Nephron progenitor cell (in vitro differentiated cells): ENCODE measurements around the gene ENPP7.

ENCODE experiments used
- DNase-seq: peaks from one replicate; pipeline ENCODE4 v3.0.0; 2021
- H3K27ac Mint-ChIP-seq: 2 replicates; pipeline ENCODE4 v1.8.0; 2021; ENCODE audit warnings: mild to moderate bottlenecking, moderate library complexity, mixed read lengths
- H3K27me3 Mint-ChIP-seq: 2 replicates; pipeline ENCODE4 v1.8.0; 2021; ENCODE audit warnings: mild to moderate bottlenecking, low read depth, mixed read lengths; ENCODE audit not compliant: poor library complexity
- H3K36me3 Mint-ChIP-seq: 2 replicates; pipeline ENCODE4 v1.8.0; 2021; ENCODE audit warnings: low read depth, mixed read lengths
- H3K4me1 Mint-ChIP-seq: 2 replicates; pipeline ENCODE4 v1.8.0; 2021; ENCODE audit warnings: mixed read lengths
- H3K4me3 Mint-ChIP-seq: 2 replicates; pipeline ENCODE4 v1.8.0; 2021; ENCODE audit warnings: mild to moderate bottlenecking, moderate library complexity, mixed read lengths
- H3K9me3 Mint-ChIP-seq: 2 replicates; pipeline ENCODE4 v1.8.0; 2021; ENCODE audit warnings: mild to moderate bottlenecking, moderate library complexity, mixed read lengths
- CTCF ChIP-seq: fragments of 200-600 bp; sonication (generic); IDR thresholded peaks from 2 replicates; pipeline ENCODE4 v1.5.0; 2021; ENCODE audit warnings: antibody characterized with exemption

The ENPP7 gene

GRCh38 chr17:79706931-79707850, 23.6 kb upstream of the ENPP7 start:
- Mint-ChIP-seq H3K4me3 (no peak overlapping the region), H3K27me3 (peaks cover 15% of the 10 kb centered on the region)
- TF ChIP-seq CTCF = no peak

GRCh38 chr17:79707931-79708891, 22.5 kb upstream of the ENPP7 start:
- DNase-seq = peak; percentile 81
- H3K4me3 Mint-ChIP-seq = no peak overlapping the region
- peaks cover 20% of the 10 kb centered on the region for H3K27me3 Mint-ChIP-seq
- H3K36me3 Mint-ChIP-seq = no peaks in the 10 kb centered on the region
- H3K9me3 Mint-ChIP-seq = peaks cover 4% of the 10 kb centered on the region
- peaks cover 10% of the 10 kb centered on the region for H3K4me1 Mint-ChIP-seq
- no peak overlapping the region for H3K27ac Mint-ChIP-seq
- peak; percentile 82 for TF ChIP-seq CTCF

More at GRCh38 chr17:79706931-79707850, 23.6 kb upstream of the ENPP7 start:
- Mint-ChIP-seq H3K27ac (no peak overlapping the region), H3K9me3 (peaks cover 4% of the 10 kb centered on the region), H3K4me1 (peaks cover 14% of the 10 kb centered on the region), H3K36me3 (no peaks in the 10 kb centered on the region)
- DNase-seq = no peak

GRCh38 chr17:79711715-79712305, 18.9 kb upstream of the ENPP7 start:
- H3K36me3 Mint-ChIP-seq = no peaks in the 10 kb centered on the region
- peaks cover 26% of the 10 kb centered on the region for H3K4me1 Mint-ChIP-seq
- H3K27ac Mint-ChIP-seq = no peak overlapping the region
- H3K27me3 Mint-ChIP-seq = peaks cover 26% of the 10 kb centered on the region
- DNase-seq = no peak
- no peak overlapping the region for H3K4me3 Mint-ChIP-seq
- peaks cover 4% of the 10 kb centered on the region for H3K9me3 Mint-ChIP-seq
- TF ChIP-seq CTCF = no peak

- DNase-seq = no peak
- H3K27ac Mint-ChIP-seq = no peak overlapping the region
- H3K4me3 Mint-ChIP-seq = no peak overlapping the region
- TF ChIP-seq CTCF = no peak
- H3K27me3 Mint-ChIP-seq = peaks cover 30% of the 10 kb centered on the region
- H3K9me3 Mint-ChIP-seq = peaks cover 4% of the 10 kb centered on the region
- no peaks in the 10 kb centered on the region for H3K36me3 Mint-ChIP-seq
- peaks cover 21% of the 10 kb centered on the region for H3K4me1 Mint-ChIP-seq
Observed at GRCh38 chr17:79713391-79713790, 17.4 kb upstream of the ENPP7 start.

- peaks cover 32% of the 10 kb centered on the region for H3K27me3 Mint-ChIP-seq
- no peak for DNase-seq
- peaks cover 21% of the 10 kb centered on the region for H3K4me1 Mint-ChIP-seq
- H3K36me3 Mint-ChIP-seq = no peaks in the 10 kb centered on the region
- no peak overlapping the region for H3K4me3 Mint-ChIP-seq
- peaks cover 4% of the 10 kb centered on the region for H3K9me3 Mint-ChIP-seq
- H3K27ac Mint-ChIP-seq = no peak overlapping the region
- TF ChIP-seq CTCF = no peak
Observed at GRCh38 chr17:79714176-79715097, 16.3 kb upstream of the ENPP7 start.
